GM23338 (cell line): ENCODE results near the gene PTPN18. TPM values are rescaled to one million over a fixed set of nuclear protein-coding genes. Genes with fewer than 3 reads are reported as not detected.

ENCODE experiments used
- ATAC-seq: fragments of 200-7000 bp; cut with Tn5 transposase; 3 replicates; pipeline ENCODE4 v1.9.1; 2020
- DNase-seq: peaks from one replicate; pipeline ENCODE4 v3.0.0-alpha.2; 2015; ENCODE audit warnings: low spot score
- H2AFZ ChIP-seq: fragments of 200-600 bp; sonication (generic); 2 replicates; pipeline ENCODE4 v1.8.0; 2016; ENCODE audit warnings: antibody characterized with exemption, mild to moderate bottlenecking, moderate library complexity
- H3F3A ChIP-seq: fragments of 200-600 bp; sonication (generic); replicated peaks from 2 replicates; pipeline ENCODE4 v1.8.0; 2017; ENCODE audit warnings: antibody characterized with exemption, mixed run types, low read depth
- H3K27ac ChIP-seq: fragments of 200-600 bp; sonication (generic); 2 replicates; pipeline ENCODE4 v1.6.1; 2016; ENCODE audit warnings: low read depth
- H3K27me3 ChIP-seq: fragments of 200-600 bp; sonication (generic); 2 replicates; pipeline ENCODE4 v1.8.0; 2016; ENCODE audit warnings: mild to moderate bottlenecking, mixed run types, moderate library complexity; ENCODE audit not compliant: insufficient read depth
- H3K36me3 ChIP-seq: fragments of 200-600 bp; sonication (generic); 2 replicates; pipeline ENCODE4 v1.8.0; 2016; ENCODE audit warnings: mild to moderate bottlenecking; ENCODE audit not compliant: insufficient read depth
- H3K4me1 ChIP-seq: fragments of 200-600 bp; sonication (generic); 2 replicates; pipeline ENCODE4 v1.8.0; 2016; ENCODE audit warnings: mild to moderate bottlenecking, moderate library complexity; ENCODE audit not compliant: insufficient read depth
- H3K4me2 ChIP-seq: fragments of 200-600 bp; sonication (generic); 2 replicates; pipeline ENCODE4 v1.7.1; 2017; ENCODE audit warnings: mixed run types
- H3K4me3 ChIP-seq: fragments of 200-600 bp; sonication (generic); 2 replicates; pipeline ENCODE4 v1.6.1; 2016; ENCODE audit warnings: mixed run types
- H3K79me2 ChIP-seq: fragments of 200-600 bp; sonication (generic); replicated peaks from 2 replicates; pipeline ENCODE4 v1.8.0; 2017; ENCODE audit warnings: mild to moderate bottlenecking; ENCODE audit not compliant: insufficient read depth
- H3K9me2 ChIP-seq: fragments of 200-600 bp; sonication (generic); 2 replicates; pipeline ENCODE4 v1.8.0; 2017; ENCODE audit not compliant: insufficient read depth
- H4K20me1 ChIP-seq: fragments of 200-600 bp; sonication (generic); replicated peaks from 2 replicates; pipeline ENCODE4 v1.8.0; 2017; ENCODE audit warnings: mild to moderate bottlenecking; ENCODE audit not compliant: insufficient read depth
- H3K27ac Mint-ChIP-seq: 2 replicates; pipeline ENCODE4 v1.8.0; 2020; ENCODE audit warnings: inconsistent platforms, mild to moderate bottlenecking, moderate library complexity, mixed read lengths
- H3K27me3 Mint-ChIP-seq: 3 replicates; pipeline ENCODE4 v1.8.0; 2022; ENCODE audit warnings: low read depth, mild to moderate bottlenecking, moderate library complexity, mixed read lengths, inconsistent platforms; ENCODE audit not compliant: insufficient read depth, poor library complexity
- H3K36me3 Mint-ChIP-seq: 3 replicates; pipeline ENCODE4 v1.8.0; 2021; ENCODE audit warnings: low read depth, mild to moderate bottlenecking, inconsistent platforms, moderate library complexity, mixed read lengths
- H3K4me1 Mint-ChIP-seq: 3 replicates; pipeline ENCODE4 v1.8.0; 2020; ENCODE audit warnings: mild to moderate bottlenecking, inconsistent platforms, mixed read lengths
- H3K4me3 Mint-ChIP-seq: 3 replicates; pipeline ENCODE4 v1.8.0; 2021; ENCODE audit warnings: moderate library complexity, mild to moderate bottlenecking, inconsistent platforms, mixed read lengths
- H3K9me3 Mint-ChIP-seq: 3 replicates; pipeline ENCODE4 v1.8.0; 2020; ENCODE audit warnings: moderate library complexity, mild to moderate bottlenecking, inconsistent platforms, mixed read lengths
- CREB1 ChIP-seq: fragments of 250-450 bp; sonication (Bioruptor Pico); IDR thresholded peaks from 2 replicates; pipeline ENCODE4 v1.5.0; 2020; ENCODE audit warnings: low read depth, mild to moderate bottlenecking, moderate library complexity
- EZH2 ChIP-seq: fragments of 200-600 bp; sonication (generic); IDR thresholded peaks from one replicate; pipeline ENCODE4 v1.8.0; 2017; ENCODE audit warnings: antibody characterized with exemption, mild to moderate bottlenecking, low read depth; ENCODE audit not compliant: unreplicated experiment
- EZH2phosphoT487 ChIP-seq: fragments of 200-600 bp; sonication (generic); IDR thresholded peaks from one replicate; pipeline ENCODE4 v1.8.1; 2018; ENCODE audit warnings: antibody characterized with exemption; ENCODE audit not compliant: unreplicated experiment
- JUNB ChIP-seq: IDR thresholded peaks from one replicate; pipeline ENCODE4 v1.6.1; 2016; ENCODE audit warnings: antibody characterized with exemption; ENCODE audit not compliant: unreplicated experiment
- NANOG ChIP-seq: IDR thresholded peaks from 2 replicates; pipeline ENCODE4 v1.6.1; 2016; ENCODE audit warnings: antibody characterized with exemption, borderline replicate concordance
- POLR2AphosphoS5 ChIP-seq: IDR thresholded peaks from 2 replicates; pipeline ENCODE4 v1.6.1; 2016; ENCODE audit warnings: antibody characterized with exemption, low read depth
- STAT1 ChIP-seq: IDR thresholded peaks from one replicate; pipeline ENCODE4 v1.6.1; 2016; ENCODE audit warnings: antibody characterized with exemption; ENCODE audit not compliant: unreplicated experiment
- ZNF114 ChIP-seq: fragments of 250-450 bp; sonication (Bioruptor Pico); IDR thresholded peaks from 2 replicates; pipeline ENCODE4 v1.5.0; 2020; ENCODE audit warnings: mild to moderate bottlenecking, moderate library complexity
- ZNF331 ChIP-seq: fragments of 250-450 bp; sonication (Bioruptor Pico); IDR thresholded peaks from 2 replicates; pipeline ENCODE4 v1.5.0; 2020; ENCODE audit warnings: low read depth, mild to moderate bottlenecking, moderate library complexity
- polyA plus RNA-seq: library from polyadenylated mRNA; unstranded; fragments of >200 nt; fragmentation: Nextera tagmentation; extraction: Ambion mirVana; gene quantifications from 2 replicates; pipeline ENCODE4 v1.2.1, GENCODE V29; 2016
- total RNA-seq: library from RNA; depleted of rRNA; stranded (reverse); fragments of >200 nt; shearing (Covaris generic); gene quantifications from 2 replicates; pipeline ENCODE4 v1.2.3, GENCODE V29; 2014
- TF ChIP-seq, protein P1 (sequence below): IDR thresholded peaks from 2 replicates; pipeline ENCODE4 v1.6.1; 2016; ENCODE audit warnings: antibody characterized with exemption
- TF ChIP-seq, protein P2 (sequence below): IDR thresholded peaks from one replicate; pipeline ENCODE4 v1.6.1; 2018; ENCODE audit warnings: antibody characterized with exemption; ENCODE audit not compliant: unreplicated experiment
- TF ChIP-seq, protein P3 (sequence below): fragments of 250-450 bp; sonication (Bioruptor Pico); IDR thresholded peaks from 2 replicates; pipeline ENCODE4 v1.5.0; 2020; ENCODE audit warnings: mild to moderate bottlenecking, moderate library complexity
- TF ChIP-seq, protein P4 (sequence below), 2 experiments: fragments of 200-600 bp in 1 of 2; sonication (generic) in 1 of 2; conservative IDR thresholded peaks; 2 replicates each; pipeline versions ENCODE4 v1.5.1 to v1.6.1; 2016 to 2017; ENCODE audit warnings: antibody characterized with exemption in 2 of 2, low read depth in 2 of 2, mild to moderate bottlenecking in 2 of 2, moderate library complexity in 1 of 2

The PTPN18 gene
- total and polyA plus RNA-seq, 2 experiments from 2014 or later: 10.1 to 10.9 TPM

GRCh38 chr2:130346741-130347066 is 9.2 kb upstream of the PTPN18 start:
- Histone ChIP-seq H3K27ac (no peak overlapping the region), H2AFZ (no peak overlapping the region), H3K27me3 (no peaks in the 10 kb centered on the region), H3K36me3 (peaks cover 25% of the 10 kb centered on the region), H3K4me2 (no peak overlapping the region), H3F3A (0 out of 2 replicates have a peak, but pooled peaks cover 3% of the 10 kb centered on the region), H4K20me1 (peaks cover 8% of the 10 kb centered on the region), H3K9me2 (no peaks in the 10 kb centered on the region), H3K4me1 (no peaks in the 10 kb centered on the region), H3K79me2 (peaks cover 21% of the 10 kb centered on the region), H3K4me3 (no peak overlapping the region)
- no peak for ATAC-seq
- peaks cover 2% of the 10 kb centered on the region for H3K4me1 Mint-ChIP-seq
- peaks cover 16% of the 10 kb centered on the region for H3K27me3 Mint-ChIP-seq
- DNase-seq: no peak
- no peaks in the 10 kb centered on the region for H3K9me3 Mint-ChIP-seq
- no peak overlapping the region for H3K4me3 Mint-ChIP-seq
- H3K27ac Mint-ChIP-seq: no peak overlapping the region
- peaks cover 54% of the 10 kb centered on the region for H3K36me3 Mint-ChIP-seq
- TF ChIP-seq STAT1 (no peak), ZNF331 (CRISPR knock-in tag) (no peak), CREB1 (no peak), JUNB (no peak), EZH2 (no peak), NANOG (no peak), EZH2phosphoT487 (no peak), ZNF114 (CRISPR knock-in tag) (no peak), POLR2AphosphoS5 (no peak)
- TF ChIP-seq, protein P1, sequence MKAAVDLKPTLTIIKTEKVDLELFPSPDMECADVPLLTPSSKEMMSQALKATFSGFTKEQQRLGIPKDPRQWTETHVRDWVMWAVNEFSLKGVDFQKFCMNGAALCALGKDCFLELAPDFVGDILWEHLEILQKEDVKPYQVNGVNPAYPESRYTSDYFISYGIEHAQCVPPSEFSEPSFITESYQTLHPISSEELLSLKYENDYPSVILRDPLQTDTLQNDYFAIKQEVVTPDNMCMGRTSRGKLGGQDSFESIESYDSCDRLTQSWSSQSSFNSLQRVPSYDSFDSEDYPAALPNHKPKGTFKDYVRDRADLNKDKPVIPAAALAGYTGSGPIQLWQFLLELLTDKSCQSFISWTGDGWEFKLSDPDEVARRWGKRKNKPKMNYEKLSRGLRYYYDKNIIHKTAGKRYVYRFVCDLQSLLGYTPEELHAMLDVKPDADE: no peak
- TF ChIP-seq, protein P2, sequence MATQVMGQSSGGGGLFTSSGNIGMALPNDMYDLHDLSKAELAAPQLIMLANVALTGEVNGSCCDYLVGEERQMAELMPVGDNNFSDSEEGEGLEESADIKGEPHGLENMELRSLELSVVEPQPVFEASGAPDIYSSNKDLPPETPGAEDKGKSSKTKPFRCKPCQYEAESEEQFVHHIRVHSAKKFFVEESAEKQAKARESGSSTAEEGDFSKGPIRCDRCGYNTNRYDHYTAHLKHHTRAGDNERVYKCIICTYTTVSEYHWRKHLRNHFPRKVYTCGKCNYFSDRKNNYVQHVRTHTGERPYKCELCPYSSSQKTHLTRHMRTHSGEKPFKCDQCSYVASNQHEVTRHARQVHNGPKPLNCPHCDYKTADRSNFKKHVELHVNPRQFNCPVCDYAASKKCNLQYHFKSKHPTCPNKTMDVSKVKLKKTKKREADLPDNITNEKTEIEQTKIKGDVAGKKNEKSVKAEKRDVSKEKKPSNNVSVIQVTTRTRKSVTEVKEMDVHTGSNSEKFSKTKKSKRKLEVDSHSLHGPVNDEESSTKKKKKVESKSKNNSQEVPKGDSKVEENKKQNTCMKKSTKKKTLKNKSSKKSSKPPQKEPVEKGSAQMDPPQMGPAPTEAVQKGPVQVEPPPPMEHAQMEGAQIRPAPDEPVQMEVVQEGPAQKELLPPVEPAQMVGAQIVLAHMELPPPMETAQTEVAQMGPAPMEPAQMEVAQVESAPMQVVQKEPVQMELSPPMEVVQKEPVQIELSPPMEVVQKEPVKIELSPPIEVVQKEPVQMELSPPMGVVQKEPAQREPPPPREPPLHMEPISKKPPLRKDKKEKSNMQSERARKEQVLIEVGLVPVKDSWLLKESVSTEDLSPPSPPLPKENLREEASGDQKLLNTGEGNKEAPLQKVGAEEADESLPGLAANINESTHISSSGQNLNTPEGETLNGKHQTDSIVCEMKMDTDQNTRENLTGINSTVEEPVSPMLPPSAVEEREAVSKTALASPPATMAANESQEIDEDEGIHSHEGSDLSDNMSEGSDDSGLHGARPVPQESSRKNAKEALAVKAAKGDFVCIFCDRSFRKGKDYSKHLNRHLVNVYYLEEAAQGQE: no peak
- TF ChIP-seq, protein P3, sequence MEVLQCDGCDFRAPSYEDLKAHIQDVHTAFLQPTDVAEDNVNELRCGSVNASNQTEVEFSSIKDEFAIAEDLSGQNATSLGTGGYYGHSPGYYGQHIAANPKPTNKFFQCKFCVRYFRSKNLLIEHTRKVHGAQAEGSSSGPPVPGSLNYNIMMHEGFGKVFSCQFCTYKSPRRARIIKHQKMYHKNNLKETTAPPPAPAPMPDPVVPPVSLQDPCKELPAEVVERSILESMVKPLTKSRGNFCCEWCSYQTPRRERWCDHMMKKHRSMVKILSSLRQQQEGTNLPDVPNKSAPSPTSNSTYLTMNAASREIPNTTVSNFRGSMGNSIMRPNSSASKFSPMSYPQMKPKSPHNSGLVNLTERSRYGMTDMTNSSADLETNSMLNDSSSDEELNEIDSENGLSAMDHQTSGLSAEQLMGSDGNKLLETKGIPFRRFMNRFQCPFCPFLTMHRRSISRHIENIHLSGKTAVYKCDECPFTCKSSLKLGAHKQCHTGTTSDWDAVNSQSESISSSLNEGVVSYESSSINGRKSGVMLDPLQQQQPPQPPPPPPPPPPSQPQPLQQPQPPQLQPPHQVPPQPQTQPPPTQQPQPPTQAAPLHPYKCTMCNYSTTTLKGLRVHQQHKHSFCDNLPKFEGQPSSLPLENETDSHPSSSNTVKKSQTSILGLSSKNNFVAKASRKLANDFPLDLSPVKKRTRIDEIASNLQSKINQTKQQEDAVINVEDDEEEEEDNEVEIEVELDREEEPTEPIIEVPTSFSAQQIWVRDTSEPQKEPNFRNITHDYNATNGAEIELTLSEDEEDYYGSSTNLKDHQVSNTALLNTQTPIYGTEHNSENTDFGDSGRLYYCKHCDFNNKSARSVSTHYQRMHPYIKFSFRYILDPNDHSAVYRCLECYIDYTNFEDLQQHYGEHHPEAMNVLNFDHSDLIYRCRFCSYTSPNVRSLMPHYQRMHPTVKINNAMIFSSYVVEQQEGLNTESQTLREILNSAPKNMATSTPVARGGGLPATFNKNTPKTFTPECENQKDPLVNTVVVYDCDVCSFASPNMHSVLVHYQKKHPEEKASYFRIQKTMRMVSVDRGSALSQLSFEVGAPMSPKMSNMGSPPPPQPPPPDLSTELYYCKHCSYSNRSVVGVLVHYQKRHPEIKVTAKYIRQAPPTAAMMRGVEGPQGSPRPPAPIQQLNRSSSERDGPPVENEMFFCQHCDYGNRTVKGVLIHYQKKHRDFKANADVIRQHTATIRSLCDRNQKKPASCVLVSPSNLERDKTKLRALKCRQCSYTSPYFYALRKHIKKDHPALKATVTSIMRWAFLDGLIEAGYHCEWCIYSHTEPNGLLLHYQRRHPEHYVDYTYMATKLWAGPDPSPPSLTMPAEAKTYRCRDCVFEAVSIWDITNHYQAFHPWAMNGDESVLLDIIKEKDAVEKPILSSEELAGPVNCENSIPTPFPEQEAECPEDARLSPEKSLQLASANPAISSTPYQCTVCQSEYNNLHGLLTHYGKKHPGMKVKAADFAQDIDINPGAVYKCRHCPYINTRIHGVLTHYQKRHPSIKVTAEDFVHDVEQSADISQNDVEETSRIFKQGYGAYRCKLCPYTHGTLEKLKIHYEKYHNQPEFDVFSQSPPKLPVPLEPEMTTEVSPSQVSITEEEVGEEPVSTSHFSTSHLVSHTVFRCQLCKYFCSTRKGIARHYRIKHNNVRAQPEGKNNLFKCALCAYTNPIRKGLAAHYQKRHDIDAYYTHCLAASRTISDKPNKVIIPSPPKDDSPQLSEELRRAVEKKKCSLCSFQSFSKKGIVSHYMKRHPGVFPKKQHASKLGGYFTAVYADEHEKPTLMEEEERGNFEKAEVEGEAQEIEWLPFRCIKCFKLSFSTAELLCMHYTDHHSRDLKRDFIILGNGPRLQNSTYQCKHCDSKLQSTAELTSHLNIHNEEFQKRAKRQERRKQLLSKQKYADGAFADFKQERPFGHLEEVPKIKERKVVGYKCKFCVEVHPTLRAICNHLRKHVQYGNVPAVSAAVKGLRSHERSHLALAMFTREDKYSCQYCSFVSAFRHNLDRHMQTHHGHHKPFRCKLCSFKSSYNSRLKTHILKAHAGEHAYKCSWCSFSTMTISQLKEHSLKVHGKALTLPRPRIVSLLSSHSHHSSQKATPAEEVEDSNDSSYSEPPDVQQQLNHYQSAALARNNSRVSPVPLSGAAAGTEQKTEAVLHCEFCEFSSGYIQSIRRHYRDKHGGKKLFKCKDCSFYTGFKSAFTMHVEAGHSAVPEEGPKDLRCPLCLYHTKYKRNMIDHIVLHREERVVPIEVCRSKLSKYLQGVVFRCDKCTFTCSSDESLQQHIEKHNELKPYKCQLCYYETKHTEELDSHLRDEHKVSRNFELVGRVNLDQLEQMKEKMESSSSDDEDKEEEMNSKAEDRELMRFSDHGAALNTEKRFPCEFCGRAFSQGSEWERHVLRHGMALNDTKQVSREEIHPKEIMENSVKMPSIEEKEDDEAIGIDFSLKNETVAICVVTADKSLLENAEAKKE: no peak
- TF ChIP-seq, protein P4, sequence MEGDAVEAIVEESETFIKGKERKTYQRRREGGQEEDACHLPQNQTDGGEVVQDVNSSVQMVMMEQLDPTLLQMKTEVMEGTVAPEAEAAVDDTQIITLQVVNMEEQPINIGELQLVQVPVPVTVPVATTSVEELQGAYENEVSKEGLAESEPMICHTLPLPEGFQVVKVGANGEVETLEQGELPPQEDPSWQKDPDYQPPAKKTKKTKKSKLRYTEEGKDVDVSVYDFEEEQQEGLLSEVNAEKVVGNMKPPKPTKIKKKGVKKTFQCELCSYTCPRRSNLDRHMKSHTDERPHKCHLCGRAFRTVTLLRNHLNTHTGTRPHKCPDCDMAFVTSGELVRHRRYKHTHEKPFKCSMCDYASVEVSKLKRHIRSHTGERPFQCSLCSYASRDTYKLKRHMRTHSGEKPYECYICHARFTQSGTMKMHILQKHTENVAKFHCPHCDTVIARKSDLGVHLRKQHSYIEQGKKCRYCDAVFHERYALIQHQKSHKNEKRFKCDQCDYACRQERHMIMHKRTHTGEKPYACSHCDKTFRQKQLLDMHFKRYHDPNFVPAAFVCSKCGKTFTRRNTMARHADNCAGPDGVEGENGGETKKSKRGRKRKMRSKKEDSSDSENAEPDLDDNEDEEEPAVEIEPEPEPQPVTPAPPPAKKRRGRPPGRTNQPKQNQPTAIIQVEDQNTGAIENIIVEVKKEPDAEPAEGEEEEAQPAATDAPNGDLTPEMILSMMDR (conservative IDR thresholded peaks at IDR 0.05; ENCODE audit: low read depth in 2 of 2): no peak
